ENCODE data around the gene TRPM1. TPM values are rescaled to one million over a fixed set of nuclear protein-coding genes. Genes with fewer than 3 reads are reported as not detected.

Gene TRPM1
- total and polyA plus RNA-seq, 2 experiments from 2014 or later, result not detected

DNA sequence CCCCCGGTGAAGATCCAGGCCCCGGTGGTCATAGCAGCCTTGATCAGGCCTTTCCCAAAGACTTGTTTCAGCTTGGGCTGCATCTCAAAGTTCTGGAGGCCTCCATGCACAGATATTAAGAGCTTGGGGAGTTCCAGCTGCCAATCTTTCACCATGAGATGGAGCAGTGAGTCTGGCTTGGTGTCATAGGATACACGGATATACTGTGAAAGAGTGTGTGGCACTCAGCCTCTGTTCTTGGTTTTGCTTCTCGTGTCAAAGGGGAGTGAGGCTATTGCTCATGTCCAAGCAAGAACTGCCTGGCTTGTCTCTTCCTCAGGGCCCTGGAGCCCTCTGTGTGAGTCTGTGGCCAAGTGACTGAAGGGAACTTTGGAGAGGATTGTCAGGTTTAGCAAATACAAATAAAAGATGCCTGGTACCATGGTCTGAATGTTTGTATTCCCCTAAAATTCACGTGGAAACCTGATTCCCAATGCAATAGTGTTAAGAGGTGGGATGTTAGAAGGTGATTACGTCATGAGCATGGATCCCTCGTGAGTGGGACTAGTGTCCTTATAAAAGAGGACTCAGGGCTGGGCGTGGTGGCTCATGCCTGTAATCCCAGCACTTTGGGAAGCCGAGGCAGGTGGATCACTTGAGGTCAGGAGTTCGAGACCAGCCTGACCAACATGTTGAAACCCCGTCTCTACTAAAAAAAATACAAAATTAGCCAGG is 33.5 kb downstream of the TRPM1 start:
- Histone ChIP-seq H3K27ac (no peak overlapping the region), H3K9me3 (ENCODE audit: low read depth) (no peaks in the 10 kb centered on the region), H3K4me3 (no peak overlapping the region), H3K4me1 (ENCODE audit: low read depth) (no peaks in the 10 kb centered on the region), H3K27me3 (no peaks in the 10 kb centered on the region), H3K36me3 (no peaks in the 10 kb centered on the region)
- no peak for DNase-seq (ENCODE audit: low read depth in 1 of 2, low spot score in 1 of 2)
- TF ChIP-seq, protein P1, sequence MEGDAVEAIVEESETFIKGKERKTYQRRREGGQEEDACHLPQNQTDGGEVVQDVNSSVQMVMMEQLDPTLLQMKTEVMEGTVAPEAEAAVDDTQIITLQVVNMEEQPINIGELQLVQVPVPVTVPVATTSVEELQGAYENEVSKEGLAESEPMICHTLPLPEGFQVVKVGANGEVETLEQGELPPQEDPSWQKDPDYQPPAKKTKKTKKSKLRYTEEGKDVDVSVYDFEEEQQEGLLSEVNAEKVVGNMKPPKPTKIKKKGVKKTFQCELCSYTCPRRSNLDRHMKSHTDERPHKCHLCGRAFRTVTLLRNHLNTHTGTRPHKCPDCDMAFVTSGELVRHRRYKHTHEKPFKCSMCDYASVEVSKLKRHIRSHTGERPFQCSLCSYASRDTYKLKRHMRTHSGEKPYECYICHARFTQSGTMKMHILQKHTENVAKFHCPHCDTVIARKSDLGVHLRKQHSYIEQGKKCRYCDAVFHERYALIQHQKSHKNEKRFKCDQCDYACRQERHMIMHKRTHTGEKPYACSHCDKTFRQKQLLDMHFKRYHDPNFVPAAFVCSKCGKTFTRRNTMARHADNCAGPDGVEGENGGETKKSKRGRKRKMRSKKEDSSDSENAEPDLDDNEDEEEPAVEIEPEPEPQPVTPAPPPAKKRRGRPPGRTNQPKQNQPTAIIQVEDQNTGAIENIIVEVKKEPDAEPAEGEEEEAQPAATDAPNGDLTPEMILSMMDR (IDR thresholded peaks at IDR 0.05; ENCODE audit: low read depth, low read length), result no peak

DNA sequence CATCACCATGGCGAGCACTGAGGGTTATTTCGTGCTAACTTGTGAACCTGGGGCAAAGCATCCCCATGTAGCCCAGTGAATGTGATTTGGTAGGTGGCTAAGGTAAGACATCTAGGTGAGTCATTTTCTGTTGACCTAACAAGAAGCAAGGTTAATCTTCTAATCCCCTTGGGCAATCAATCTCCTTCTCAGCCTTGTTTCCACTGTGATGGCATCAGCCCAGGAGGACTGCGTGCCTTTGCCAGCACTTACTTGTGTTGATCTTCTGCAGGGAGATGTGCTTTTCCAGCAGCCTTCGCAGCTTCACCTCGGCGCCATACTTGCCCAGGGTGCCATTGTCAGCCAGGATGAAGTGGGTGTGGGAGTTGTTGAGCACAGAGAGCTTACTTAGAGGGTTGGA is 35.7 kb downstream of the TRPM1 start:
- H3K36me3 ChIP-seq, result no peaks in the 10 kb centered on the region
- no peaks in the 10 kb centered on the region for H3K27me3 ChIP-seq
- H3K4me3 ChIP-seq, result no peak overlapping the region
- no peak overlapping the region for H3K27ac ChIP-seq
- TF ChIP-seq, protein P1 (IDR thresholded peaks at IDR 0.05; ENCODE audit: low read depth, low read length), result no peak
- no peaks in the 10 kb centered on the region for H3K4me1 ChIP-seq (ENCODE audit: low read depth)
- no peak for DNase-seq (ENCODE audit: low read depth in 1 of 2, low spot score in 1 of 2)
- no peaks in the 10 kb centered on the region for H3K9me3 ChIP-seq (ENCODE audit: low read depth)

DNA sequence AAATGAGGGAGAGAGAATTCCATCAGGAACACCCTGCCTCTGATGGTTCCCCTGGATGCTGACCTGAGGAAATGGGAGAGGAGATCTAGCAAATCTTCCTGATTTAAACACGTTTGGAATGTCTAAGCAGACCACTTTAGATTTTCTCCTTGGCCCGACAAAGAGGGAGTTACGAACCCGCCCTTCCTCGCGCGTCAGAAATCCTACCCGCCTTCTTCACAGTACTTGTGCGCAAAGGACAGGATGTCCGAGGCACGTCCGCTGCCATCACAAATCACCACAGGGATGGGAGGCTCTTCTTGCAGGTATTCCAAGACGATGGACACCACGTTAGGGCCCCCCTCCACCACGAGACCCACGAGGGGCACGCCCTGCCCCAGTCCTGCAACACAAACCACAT is 38.6 kb downstream of the TRPM1 start:
- Histone ChIP-seq H3K27me3 (no peaks in the 10 kb centered on the region), H3K36me3 (no peaks in the 10 kb centered on the region), H3K4me1 (ENCODE audit: low read depth) (no peaks in the 10 kb centered on the region), H3K4me3 (no peak overlapping the region), H3K27ac (no peak overlapping the region), H3K9me3 (ENCODE audit: low read depth) (no peaks in the 10 kb centered on the region)
- TF ChIP-seq, protein P1 (IDR thresholded peaks at IDR 0.05; ENCODE audit: low read depth, low read length), result no peak
- DNase-seq (ENCODE audit: low read depth in 1 of 2, low spot score in 1 of 2), result no peak

DNA sequence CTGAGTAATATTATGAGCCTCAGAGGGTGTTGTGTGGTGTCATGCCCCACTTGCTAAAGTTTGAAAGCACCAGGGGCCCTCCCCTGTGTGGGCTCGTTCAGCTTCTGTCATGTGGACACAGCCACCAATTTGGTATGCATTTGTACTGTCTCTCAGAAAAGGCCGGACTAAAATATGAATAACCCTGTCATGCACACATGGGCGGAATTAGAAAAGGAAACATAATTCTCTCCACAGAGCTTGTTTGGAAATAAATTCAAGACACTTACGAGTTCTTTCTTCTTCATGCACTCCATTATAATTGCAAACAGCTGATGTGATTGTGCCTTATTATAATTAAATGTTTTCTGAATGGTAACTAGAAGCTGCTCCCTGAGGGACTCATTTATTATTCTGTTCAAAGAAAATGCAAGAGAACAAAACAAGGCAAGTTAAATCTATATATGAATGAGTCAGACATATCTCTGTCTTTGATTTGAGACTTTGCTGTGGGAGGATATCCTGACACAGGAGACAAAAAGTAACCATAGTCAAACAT is 39.1 kb downstream of the TRPM1 start:
- Histone ChIP-seq H3K27ac (no peak overlapping the region), H3K36me3 (no peaks in the 10 kb centered on the region), H3K9me3 (ENCODE audit: low read depth) (no peaks in the 10 kb centered on the region), H3K4me3 (no peak overlapping the region), H3K27me3 (no peaks in the 10 kb centered on the region), H3K4me1 (ENCODE audit: low read depth) (no peaks in the 10 kb centered on the region)
- TF ChIP-seq, protein P1 (IDR thresholded peaks at IDR 0.05; ENCODE audit: low read depth, low read length), result no peak
- DNase-seq (ENCODE audit: low read depth in 1 of 2, low spot score in 1 of 2), result no peak

DNA sequence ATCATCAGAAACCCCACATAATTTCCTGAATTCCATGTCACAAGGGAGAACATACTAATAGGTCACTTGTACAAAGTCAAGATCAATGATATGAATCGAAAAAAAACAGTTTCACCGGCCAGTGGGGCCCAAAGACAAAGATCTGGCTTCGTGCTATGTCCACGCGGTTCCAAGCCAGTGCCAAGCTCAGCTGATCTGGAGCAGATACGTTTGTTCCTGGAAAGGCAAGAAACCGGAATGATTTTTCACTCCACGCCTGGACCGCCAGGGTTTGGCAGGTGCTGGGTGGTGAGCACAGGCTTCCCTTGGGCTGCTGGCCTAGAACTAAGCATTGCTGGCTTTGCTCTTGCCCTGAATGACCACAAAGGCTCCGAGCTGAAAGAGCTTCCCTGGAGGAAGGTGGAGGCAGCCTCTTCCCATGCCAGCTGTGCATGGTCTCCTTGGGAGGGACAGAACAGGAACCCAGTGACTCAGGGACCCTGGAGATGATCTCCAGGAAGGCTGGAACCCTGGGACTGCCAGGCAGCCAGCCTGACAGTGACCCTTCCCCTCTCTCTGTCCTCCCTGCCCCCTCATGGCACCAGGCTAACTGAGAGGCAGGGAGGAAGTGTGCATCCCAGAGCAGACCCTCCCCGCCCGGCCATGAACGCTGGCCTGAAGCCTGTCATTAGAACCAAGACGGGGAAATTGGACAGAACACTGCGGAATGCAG is 40.9 kb downstream of the TRPM1 start:
- DNase-seq (ENCODE audit: low read depth in 1 of 2, low spot score in 1 of 2), result no peak
- Histone ChIP-seq H3K9me3 (ENCODE audit: low read depth) (no peaks in the 10 kb centered on the region), H3K27me3 (no peaks in the 10 kb centered on the region), H3K36me3 (no peaks in the 10 kb centered on the region), H3K27ac (no peak overlapping the region), H3K4me3 (no peak overlapping the region), H3K4me1 (ENCODE audit: low read depth) (no peaks in the 10 kb centered on the region)
- TF ChIP-seq, protein P1 (IDR thresholded peaks at IDR 0.05; ENCODE audit: low read depth, low read length), result no peak

Measured in cardiac muscle cell (in vitro differentiated cells and primary cell).